Measurements from ENCODE around the gene SUGP1. TPM values are rescaled to one million over a fixed set of nuclear protein-coding genes. Genes with fewer than 3 reads are reported as not detected.

Gene SUGP1
- total RNA-seq, 6 experiments from 2014 or later = 19.7 to 25.9 (median 23.6) TPM

GRCh38 chr19:19335408-19336158 lies 15.3 kb upstream of the SUGP1 start:
- H3K27me3 ChIP-seq = no peaks in the 10 kb centered on the region
- WGBS (ENCODE audit: insufficient coverage, low coverage, low lambda C conversion rate, missing lambda C conversion rate) = 86% methylated on average over 16 of the region's 16 CpGs
- intact Hi-C loops (cut with DNase I) = no loop called here
- TF ChIP-seq CTCF (IDR thresholded peaks at IDR 0.05) (no peak), POLR2A (IDR thresholded peaks at IDR 0.05) (no peak)
- H3K27ac ChIP-seq = no peak overlapping the region
- peaks cover 0 to 46% (median 24%) of the 10 kb centered on the region in 4 donors for H3K36me3 ChIP-seq
- no peaks in the 10 kb centered on the region for H3K9me3 ChIP-seq
- no peak for DNase-seq
- no peak overlapping the region for H3K4me3 ChIP-seq
- no peak for ATAC-seq
- no peaks in the 10 kb centered on the region for H3K4me1 ChIP-seq

GRCh38 chr19:19334989-19335344 lies 14.7 kb upstream of the SUGP1 start:
- TF ChIP-seq POLR2A (IDR thresholded peaks at IDR 0.05) = no peak
- no peak for TF ChIP-seq CTCF (IDR thresholded peaks at IDR 0.05)
- intact Hi-C loops (cut with DNase I) = no loop called here
- Histone ChIP-seq H3K4me3 (no peak overlapping the region), H3K36me3 (peaks cover 0 to 48% (median 25%) of the 10 kb centered on the region in 4 donors), H3K9me3 (no peaks in the 10 kb centered on the region), H3K27me3 (no peaks in the 10 kb centered on the region), H3K27ac (no peak overlapping the region), H3K4me1 (no peaks in the 10 kb centered on the region)
- 72% methylated on average over 2 of the region's 3 CpGs for WGBS (ENCODE audit: insufficient coverage, low coverage, low lambda C conversion rate, missing lambda C conversion rate)
- DNase-seq = no peak
- no peak for ATAC-seq

GRCh38 chr19:19334063-19334988 lies 14.0 kb upstream of the SUGP1 start:
- no peaks in the 10 kb centered on the region for H3K27me3 ChIP-seq
- TF ChIP-seq CTCF (IDR thresholded peaks at IDR 0.05) (no peak), POLR2A (IDR thresholded peaks at IDR 0.05) (no peak)
- peak in 1 of 4 donors; percentile 25 for ATAC-seq
- no peaks in the 10 kb centered on the region for H3K4me1 ChIP-seq
- no peak overlapping the region for H3K27ac ChIP-seq
- no peaks in the 10 kb centered on the region for H3K9me3 ChIP-seq
- WGBS (ENCODE audit: insufficient coverage, low coverage, low lambda C conversion rate, missing lambda C conversion rate) = 80% methylated on average over 2 of the region's 22 CpGs
- H3K36me3 ChIP-seq = peaks cover 0 to 48% (median 25%) of the 10 kb centered on the region in 4 donors
- DNase-seq = no peak
- no peak overlapping the region for H3K4me3 ChIP-seq
- intact Hi-C loops (cut with DNase I) = no loop called here

- peak in 1 of 4 donors; percentile 35 for ATAC-seq
- intact Hi-C loops (cut with DNase I) = no loop called here
- DNase-seq = no peak
- Histone ChIP-seq H3K9me3 (no peaks in the 10 kb centered on the region), H3K4me1 (no peaks in the 10 kb centered on the region), H3K4me3 (no peak overlapping the region), H3K27ac (no peak overlapping the region), H3K27me3 (no peaks in the 10 kb centered on the region), H3K36me3 (peaks cover 0 to 39% (median 8%) of the 10 kb centered on the region in 4 donors)
- 65% methylated on average over 6 of the region's 6 CpGs for WGBS (ENCODE audit: insufficient coverage, low coverage, low lambda C conversion rate, missing lambda C conversion rate)
- TF ChIP-seq POLR2A (IDR thresholded peaks at IDR 0.05) (no peak), CTCF (IDR thresholded peaks at IDR 0.05) (no peak)
Measured at GRCh38 chr19:19329126-19329525, 8.8 kb upstream of the SUGP1 start.
